Endothelial cell of umbilical vein (primary cell): ENCODE data around the gene RAB3C. TPM values are rescaled to one million over a fixed set of nuclear protein-coding genes. Genes with fewer than 3 reads are reported as not detected.

Source experiments
- BruUV-seq: library from RNA; stranded (reverse); fragments of 400-500 nt; replicated peaks from 2 replicates; lab custom pipeline; 2021; lab: Mats Ljungman, UMichigan
- CTCF ChIA-PET: fragments of 300-600, 350-600 bp; sonication (Branson Sonifier 250); formaldehyde crosslinking; loops from one replicate; lab custom pipeline; 2021; ENCODE audit warnings: antibody characterized with exemption, inconsistent platforms; lab: Charles Lee
- POLR2A ChIA-PET: fragments of 300-600, 350-600 bp; sonication (Branson Sonifier 250); formaldehyde crosslinking; loops from one replicate; lab custom pipeline; 2021; ENCODE audit warnings: antibody characterized with exemption, inconsistent platforms; lab: Charles Lee
- DNase-seq: peaks from one replicate; pipeline ENCODE4 v3.0.0-alpha.2; 2011; ENCODE audit warnings: low read depth, low spot score
- FAIRE-seq: peaks from 2 replicates; lab custom pipeline; 2011; peaks lifted over from hg19 to GRCh38; lab: Jason Lieb, UNC
- H2AFZ ChIP-seq: 2 replicates; pipeline ENCODE4 v1.6.0; 2012; ENCODE audit warnings: low read depth, low read length, control low read depth, inconsistent platforms
- H3K27ac ChIP-seq: 2 replicates; pipeline ENCODE4 v1.5.1; 2011; ENCODE audit warnings: low read depth, mild to moderate bottlenecking, control low read depth, low read length, moderate library complexity; ENCODE audit not compliant: insufficient read depth
- H3K27me3 ChIP-seq, 2 experiments: 2 replicates each; pipeline versions ENCODE4 v1.6.0 to v1.6.1; 2011; ENCODE audit warnings: low read length in 2 of 2, mixed read lengths in 1 of 2; ENCODE audit not compliant: control insufficient read depth in 2 of 2, insufficient read depth in 2 of 2
- H3K36me3 ChIP-seq, 2 experiments: 2 replicates in 1 of 2; 3 replicates in 1 of 2; pipeline ENCODE4 v1.5.1; 2011; ENCODE audit warnings: low read length in 2 of 2, mild to moderate bottlenecking in 1 of 2, moderate library complexity in 1 of 2; ENCODE audit not compliant: control insufficient read depth in 2 of 2, insufficient read depth in 2 of 2; ENCODE audit errors: extremely low read depth in 1 of 2
- H3K4me1 ChIP-seq: 3 replicates; pipeline ENCODE4 v1.5.1; 2011; ENCODE audit warnings: mild to moderate bottlenecking, low read length; ENCODE audit not compliant: control insufficient read depth, insufficient read depth; ENCODE audit errors: extremely low read depth
- H3K4me2 ChIP-seq: 2 replicates; pipeline ENCODE4 v1.6.1; 2011; ENCODE audit warnings: low read length, control low read depth, mixed read lengths; ENCODE audit not compliant: insufficient read depth
- H3K4me3 ChIP-seq, 3 experiments: fragments of 200-600 bp in 1 of 3; sonication (generic), shearing (Covaris generic) in 1 of 3; replicated peaks in 1 of 3; 2 replicates each; pipeline ENCODE4 v1.5.1; 2011 to 2016; ENCODE audit warnings: control low read depth in 3 of 3, low read length in 3 of 3, mild to moderate bottlenecking in 2 of 3, inconsistent platforms in 1 of 3, low read depth in 1 of 3, moderate library complexity in 1 of 3; ENCODE audit not compliant: insufficient read depth in 1 of 3
- H3K79me2 ChIP-seq: 2 replicates; pipeline ENCODE4 v1.6.0; 2012; ENCODE audit warnings: low read length, inconsistent platforms; ENCODE audit not compliant: control insufficient read depth, insufficient read depth
- H3K9ac ChIP-seq: replicated peaks from 2 replicates; pipeline ENCODE3; 2011; ENCODE audit warnings: low read length, control low read depth; ENCODE audit not compliant: insufficient read depth; ENCODE audit errors: extremely low read depth
- H3K9me1 ChIP-seq: replicated peaks from 3 replicates; pipeline ENCODE4 v1.6.0; 2011; ENCODE audit warnings: mild to moderate bottlenecking, low read length; ENCODE audit not compliant: control insufficient read depth, insufficient read depth; ENCODE audit errors: extremely low read depth
- H3K9me3 ChIP-seq: replicated peaks from 2 replicates; pipeline ENCODE4 v1.5.1; 2012; ENCODE audit warnings: low read length, inconsistent platforms; ENCODE audit not compliant: control insufficient read depth, insufficient read depth
- H4K20me1 ChIP-seq: replicated peaks from 2 replicates; pipeline ENCODE3; 2011; ENCODE audit warnings: mild to moderate bottlenecking, low read length; ENCODE audit not compliant: control insufficient read depth, insufficient read depth; ENCODE audit errors: extremely low read depth
- EZH2 ChIP-seq: IDR thresholded peaks from 2 replicates; pipeline ENCODE4 v1.6.1; 2012; ENCODE audit warnings: borderline replicate concordance, low read depth, mild to moderate bottlenecking, moderate library complexity, low read length, inconsistent platforms; ENCODE audit not compliant: severe bottlenecking
- GATA2 ChIP-seq: IDR thresholded peaks from 2 replicates; pipeline ENCODE4 v1.7.0; 2011; ENCODE audit warnings: low read depth, mild to moderate bottlenecking, moderate library complexity, mixed read lengths, low read length; ENCODE audit not compliant: insufficient read length, insufficient read depth
- JUN ChIP-seq: IDR thresholded peaks from 2 replicates; pipeline ENCODE4 v1.6.1; 2011; ENCODE audit warnings: borderline replicate concordance, low read depth; ENCODE audit not compliant: insufficient read length, insufficient read depth
- dilution Hi-C: fragments of 300-500 bp; cut with MboI; formaldehyde crosslinking; loops from one replicate; pipeline ENCODE4 v1.15.0; 2019; ENCODE audit warnings: low sequenced_read_pairs; ENCODE audit not compliant: extremely low pct_ligation_motif_present
- intact Hi-C: fragments of 100-400 bp; cut with micrococcal nuclease; formaldehyde crosslinking; loops from one replicate; pipeline ENCODE4 v1.10.0; 2022
- polyA plus RNA-seq, 4 experiments: library from polyadenylated mRNA; depleted of rRNA in 3 of 4; stranded (reverse) in 3 of 4; unstranded in 1 of 4; fragments of >200 nt; gene quantifications; 2 replicates each; pipeline versions ENCODE4 v1.2.1 to v1.2.3, GENCODE V29; 2011 to 2012; ENCODE audit warnings: missing spikeins in 1 of 4
- total RNA-seq: library from RNA; stranded (reverse); gene quantifications from 2 replicates; pipeline ENCODE4 v1.2.3, GENCODE V29; 2021
- TF ChIP-seq, protein P1 (sequence below): IDR thresholded peaks from 2 replicates; pipeline ENCODE4 v1.6.1; 2011; ENCODE audit not compliant: insufficient read depth, insufficient read length
- TF ChIP-seq, protein P2 (sequence below), 2 donors: IDR thresholded peaks; 1 replicate in 1 of 2; 2 replicates in 1 of 2; pipeline ENCODE4 v1.5.1; 2011; ENCODE audit warnings: low read length in 2 of 2, mild to moderate bottlenecking in 2 of 2, moderate library complexity in 2 of 2, control low read depth in 1 of 2, inconsistent platforms in 1 of 2, low read depth in 1 of 2; ENCODE audit not compliant: insufficient read depth in 1 of 2; ENCODE audit errors: extremely low read depth in 1 of 2

The RAB3C gene
- total and polyA plus RNA-seq, 2 donors (not counting 3 experiments of a cell fraction or from before 2014, with no cell fraction given): 0.04 to 0.66 TPM

DNA sequence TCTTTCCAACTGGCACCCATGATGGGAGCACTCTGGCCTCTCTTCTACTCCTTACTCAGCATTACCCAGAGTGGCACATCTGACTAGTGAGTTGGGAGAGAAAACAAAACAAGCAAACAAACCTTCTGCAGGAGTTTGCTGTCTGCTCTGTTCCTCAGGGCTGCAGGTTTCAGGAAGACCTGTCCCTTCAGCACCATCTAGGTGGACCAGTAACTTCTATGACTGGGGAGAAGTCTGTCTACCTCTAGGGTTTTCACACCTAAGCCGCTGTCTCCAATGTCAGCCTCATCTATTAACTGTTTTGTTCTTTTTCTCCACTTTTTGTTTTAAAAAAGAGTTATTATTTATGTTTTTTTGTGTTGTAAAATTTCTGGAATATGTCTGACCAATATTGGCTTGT is 58.7 kb downstream of the RAB3C start:
- ChIA-PET CTCF (no interaction called here), POLR2A (no interaction called here)
- Histone ChIP-seq H3K9me1 (no peaks in the 10 kb centered on the region), H4K20me1 (no peaks in the 10 kb centered on the region), H3K9me3 (no peaks in the 10 kb centered on the region), H3K4me2 (no peak overlapping the region), H3K4me1 (no peaks in the 10 kb centered on the region), H3K4me3 (no peak overlapping the region), H3K27me3 (no peaks in the 10 kb centered on the region), H3K9ac (no peak overlapping the region), H2AFZ (no peak overlapping the region), H3K27ac (no peak overlapping the region), H3K36me3 (no peaks in the 10 kb centered on the region), H3K79me2 (no peaks in the 10 kb centered on the region)
- no TSS peak for BruUV-seq
- dilution Hi-C loops (no loop called here), intact Hi-C loops (no loop called here)
- TF ChIP-seq EZH2 (no peak), GATA2 (no peak), JUN (no peak)
- TF ChIP-seq, protein P1, sequence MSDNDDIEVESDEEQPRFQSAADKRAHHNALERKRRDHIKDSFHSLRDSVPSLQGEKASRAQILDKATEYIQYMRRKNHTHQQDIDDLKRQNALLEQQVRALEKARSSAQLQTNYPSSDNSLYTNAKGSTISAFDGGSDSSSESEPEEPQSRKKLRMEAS: no peak
- TF ChIP-seq, protein P2, sequence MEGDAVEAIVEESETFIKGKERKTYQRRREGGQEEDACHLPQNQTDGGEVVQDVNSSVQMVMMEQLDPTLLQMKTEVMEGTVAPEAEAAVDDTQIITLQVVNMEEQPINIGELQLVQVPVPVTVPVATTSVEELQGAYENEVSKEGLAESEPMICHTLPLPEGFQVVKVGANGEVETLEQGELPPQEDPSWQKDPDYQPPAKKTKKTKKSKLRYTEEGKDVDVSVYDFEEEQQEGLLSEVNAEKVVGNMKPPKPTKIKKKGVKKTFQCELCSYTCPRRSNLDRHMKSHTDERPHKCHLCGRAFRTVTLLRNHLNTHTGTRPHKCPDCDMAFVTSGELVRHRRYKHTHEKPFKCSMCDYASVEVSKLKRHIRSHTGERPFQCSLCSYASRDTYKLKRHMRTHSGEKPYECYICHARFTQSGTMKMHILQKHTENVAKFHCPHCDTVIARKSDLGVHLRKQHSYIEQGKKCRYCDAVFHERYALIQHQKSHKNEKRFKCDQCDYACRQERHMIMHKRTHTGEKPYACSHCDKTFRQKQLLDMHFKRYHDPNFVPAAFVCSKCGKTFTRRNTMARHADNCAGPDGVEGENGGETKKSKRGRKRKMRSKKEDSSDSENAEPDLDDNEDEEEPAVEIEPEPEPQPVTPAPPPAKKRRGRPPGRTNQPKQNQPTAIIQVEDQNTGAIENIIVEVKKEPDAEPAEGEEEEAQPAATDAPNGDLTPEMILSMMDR (IDR thresholded peaks at IDR 0.05; ENCODE audit: extremely low read depth in 1 of 2, insufficient read depth in 1 of 2, low read depth in 1 of 2, low read length in 2 of 2): no peak
- no peak for DNase-seq
- no peak for FAIRE-seq
